Brain microvascular endothelial cell (primary cell): ENCODE data around the gene CTNND2.

Experiments
- DNase-seq: peaks from one replicate; pipeline ENCODE4 v3.0.0-alpha.2; 2020
- H3K27ac ChIP-seq: fragments of 250-450 bp; sonication (Bioruptor Pico); 2 replicates; pipeline ENCODE4 v1.5.1; 2020; ENCODE audit warnings: mild to moderate bottlenecking, moderate library complexity
- H3K27me3 ChIP-seq: fragments of 250-450 bp; sonication (Bioruptor Pico); replicated peaks from 2 replicates; pipeline ENCODE4 v1.5.1; 2020; ENCODE audit warnings: mild to moderate bottlenecking
- H3K36me3 ChIP-seq: fragments of 250-450 bp; sonication (Bioruptor Pico); replicated peaks from 2 replicates; pipeline ENCODE4 v1.5.1; 2020; ENCODE audit warnings: mild to moderate bottlenecking
- H3K4me3 ChIP-seq: 2 replicates; pipeline ENCODE4 v1.5.1; 2011; ENCODE audit warnings: low read depth, mild to moderate bottlenecking, control low read depth, low read length, moderate library complexity
- in situ Hi-C: cut with HindIII; loops from 2 replicates; pipeline ENCODE4 v1.10.0; 2017; ENCODE audit warnings: low sequenced_read_pairs, low pct_ligation_motif_present
- TF ChIP-seq, protein P1 (sequence below): IDR thresholded peaks from 2 replicates; pipeline ENCODE4 v1.5.1; 2011; ENCODE audit warnings: low read depth, mild to moderate bottlenecking, moderate library complexity, low read length, control low read depth, inconsistent platforms; ENCODE audit errors: missing control alignments

CTNND2 gene

DNA sequence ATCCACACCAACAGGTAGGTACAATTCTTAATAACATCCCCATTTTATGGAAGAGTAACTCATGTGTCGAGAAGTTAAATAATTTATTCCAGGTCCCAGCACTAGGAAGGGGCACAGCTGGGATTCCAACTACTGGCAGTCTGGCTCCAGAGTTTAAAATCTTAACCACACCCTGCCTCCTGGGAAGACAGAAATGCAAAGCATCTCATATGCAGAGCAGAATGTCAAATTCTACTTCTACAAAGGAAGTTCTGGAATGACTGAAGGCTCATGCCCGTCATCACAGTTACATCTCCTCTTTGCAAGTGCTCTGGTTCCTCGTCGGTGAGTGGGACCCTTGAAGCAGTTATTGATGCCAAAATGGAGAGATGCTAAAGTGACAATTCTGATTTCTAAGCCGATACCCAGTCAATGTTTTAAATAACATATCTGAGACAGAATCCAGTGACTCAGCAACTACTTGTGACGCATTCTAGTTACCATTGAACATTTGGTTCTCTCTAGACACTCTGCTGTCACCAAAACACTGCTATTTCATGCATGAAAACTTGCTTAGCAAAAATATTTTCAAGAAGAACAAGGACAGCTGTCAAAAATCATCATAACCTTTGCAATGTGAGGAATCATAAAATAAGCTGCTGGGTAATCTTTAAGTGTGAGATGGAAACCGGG, 412.7 kb downstream of the CTNND2 start:
- H3K27ac ChIP-seq: no peak overlapping the region
- TF ChIP-seq, protein P1, sequence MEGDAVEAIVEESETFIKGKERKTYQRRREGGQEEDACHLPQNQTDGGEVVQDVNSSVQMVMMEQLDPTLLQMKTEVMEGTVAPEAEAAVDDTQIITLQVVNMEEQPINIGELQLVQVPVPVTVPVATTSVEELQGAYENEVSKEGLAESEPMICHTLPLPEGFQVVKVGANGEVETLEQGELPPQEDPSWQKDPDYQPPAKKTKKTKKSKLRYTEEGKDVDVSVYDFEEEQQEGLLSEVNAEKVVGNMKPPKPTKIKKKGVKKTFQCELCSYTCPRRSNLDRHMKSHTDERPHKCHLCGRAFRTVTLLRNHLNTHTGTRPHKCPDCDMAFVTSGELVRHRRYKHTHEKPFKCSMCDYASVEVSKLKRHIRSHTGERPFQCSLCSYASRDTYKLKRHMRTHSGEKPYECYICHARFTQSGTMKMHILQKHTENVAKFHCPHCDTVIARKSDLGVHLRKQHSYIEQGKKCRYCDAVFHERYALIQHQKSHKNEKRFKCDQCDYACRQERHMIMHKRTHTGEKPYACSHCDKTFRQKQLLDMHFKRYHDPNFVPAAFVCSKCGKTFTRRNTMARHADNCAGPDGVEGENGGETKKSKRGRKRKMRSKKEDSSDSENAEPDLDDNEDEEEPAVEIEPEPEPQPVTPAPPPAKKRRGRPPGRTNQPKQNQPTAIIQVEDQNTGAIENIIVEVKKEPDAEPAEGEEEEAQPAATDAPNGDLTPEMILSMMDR: no peak
- no peak overlapping the region for H3K4me3 ChIP-seq
- no peaks in the 10 kb centered on the region for H3K27me3 ChIP-seq
- no peak for DNase-seq
- no peaks in the 10 kb centered on the region for H3K36me3 ChIP-seq
- in situ Hi-C loops: no loop called here

DNA sequence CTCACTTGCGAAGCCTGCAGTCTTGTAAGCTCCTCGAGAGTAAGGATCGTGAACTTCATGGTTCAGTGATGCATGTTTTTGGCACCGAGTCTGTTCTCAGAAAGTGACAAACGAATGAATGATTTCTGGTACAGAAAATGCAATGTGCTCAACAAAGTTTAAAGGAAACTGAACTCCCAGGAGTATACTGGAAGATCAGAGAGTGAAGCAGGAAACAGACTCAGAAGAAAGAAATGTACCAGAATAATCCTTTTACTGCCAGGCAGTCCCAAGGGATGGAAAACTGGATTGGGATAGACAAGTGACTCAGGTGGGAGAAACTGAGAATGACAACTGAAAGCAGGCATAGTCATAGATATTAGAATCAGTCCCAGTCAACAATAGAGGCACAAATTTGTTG, 420.6 kb downstream of the CTNND2 start:
- in situ Hi-C loops: no loop called here
- TF ChIP-seq, protein P1: no peak
- Histone ChIP-seq H3K36me3 (no peaks in the 10 kb centered on the region), H3K27ac (no peak overlapping the region), H3K27me3 (no peaks in the 10 kb centered on the region), H3K4me3 (no peak overlapping the region)
- DNase-seq: no peak

DNA sequence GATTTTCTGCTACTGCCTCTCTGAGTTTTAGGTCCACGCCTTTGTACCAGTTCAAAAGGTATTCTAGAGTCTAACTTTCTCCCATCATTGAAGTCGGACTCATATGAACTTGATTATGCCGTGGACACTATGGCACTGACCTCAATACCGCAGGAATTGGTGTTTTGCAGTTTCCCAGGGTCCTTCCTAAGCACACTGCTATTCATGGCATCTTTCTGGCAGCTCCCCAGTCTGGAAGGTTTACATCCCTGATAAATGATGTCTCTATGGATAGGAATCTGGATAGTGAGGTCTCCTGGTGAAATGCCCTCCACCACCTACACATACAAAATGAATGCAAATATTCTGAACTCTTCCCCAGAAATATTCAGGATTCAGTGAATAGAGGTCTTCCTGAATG, 422.2 kb downstream of the CTNND2 start:
- Histone ChIP-seq H3K36me3 (no peaks in the 10 kb centered on the region), H3K4me3 (no peak overlapping the region), H3K27ac (no peak overlapping the region), H3K27me3 (no peaks in the 10 kb centered on the region)
- TF ChIP-seq, protein P1: no peak
- DNase-seq: no peak
- in situ Hi-C loops: no loop called here

DNA sequence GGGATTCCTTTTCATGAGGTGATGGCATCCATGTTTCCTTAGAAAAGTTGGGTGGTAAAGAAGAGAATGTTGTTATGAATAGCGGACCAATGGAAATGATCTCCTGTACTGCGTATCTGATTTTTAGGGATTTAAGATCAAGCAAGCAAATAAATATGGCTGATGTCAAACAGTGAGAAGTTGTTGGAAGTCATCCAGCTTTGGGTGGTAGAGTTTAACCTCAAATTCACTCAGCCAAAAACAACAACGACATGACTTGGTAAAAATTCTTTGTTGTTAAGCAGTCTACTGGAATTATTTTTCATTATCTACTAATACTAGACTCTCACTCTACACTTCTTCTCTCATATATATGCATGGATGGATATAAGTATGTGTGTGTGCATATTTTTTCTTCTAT, 426.5 kb downstream of the CTNND2 start:
- TF ChIP-seq, protein P1: no peak
- Histone ChIP-seq H3K27me3 (no peaks in the 10 kb centered on the region), H3K27ac (no peak overlapping the region), H3K4me3 (no peak overlapping the region), H3K36me3 (no peaks in the 10 kb centered on the region)
- no peak for DNase-seq
- in situ Hi-C loops: no loop called here

DNA sequence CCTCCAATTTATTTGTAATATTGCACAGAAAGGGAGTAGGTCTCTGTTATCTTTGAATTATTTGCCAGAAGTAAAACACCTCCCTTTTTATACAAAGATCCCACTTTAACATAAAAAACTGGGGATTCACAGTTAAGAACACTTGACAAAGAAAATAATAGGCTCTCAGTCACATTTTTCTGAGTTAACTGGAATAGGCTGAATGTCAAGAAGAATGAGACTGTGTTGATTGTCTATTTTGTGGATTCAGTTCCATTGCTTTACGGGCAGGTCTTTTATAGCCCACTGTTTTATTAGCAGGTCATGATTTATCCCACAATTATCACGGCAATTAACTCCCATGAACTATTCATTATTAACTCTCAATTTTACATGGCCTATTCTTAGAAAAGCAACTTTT, 427.4 kb downstream of the CTNND2 start:
- H3K27me3 ChIP-seq: no peaks in the 10 kb centered on the region
- no peak overlapping the region for H3K27ac ChIP-seq
- H3K36me3 ChIP-seq: no peaks in the 10 kb centered on the region
- in situ Hi-C loops: no loop called here
- TF ChIP-seq, protein P1: no peak
- H3K4me3 ChIP-seq: no peak overlapping the region
- DNase-seq: no peak

DNA sequence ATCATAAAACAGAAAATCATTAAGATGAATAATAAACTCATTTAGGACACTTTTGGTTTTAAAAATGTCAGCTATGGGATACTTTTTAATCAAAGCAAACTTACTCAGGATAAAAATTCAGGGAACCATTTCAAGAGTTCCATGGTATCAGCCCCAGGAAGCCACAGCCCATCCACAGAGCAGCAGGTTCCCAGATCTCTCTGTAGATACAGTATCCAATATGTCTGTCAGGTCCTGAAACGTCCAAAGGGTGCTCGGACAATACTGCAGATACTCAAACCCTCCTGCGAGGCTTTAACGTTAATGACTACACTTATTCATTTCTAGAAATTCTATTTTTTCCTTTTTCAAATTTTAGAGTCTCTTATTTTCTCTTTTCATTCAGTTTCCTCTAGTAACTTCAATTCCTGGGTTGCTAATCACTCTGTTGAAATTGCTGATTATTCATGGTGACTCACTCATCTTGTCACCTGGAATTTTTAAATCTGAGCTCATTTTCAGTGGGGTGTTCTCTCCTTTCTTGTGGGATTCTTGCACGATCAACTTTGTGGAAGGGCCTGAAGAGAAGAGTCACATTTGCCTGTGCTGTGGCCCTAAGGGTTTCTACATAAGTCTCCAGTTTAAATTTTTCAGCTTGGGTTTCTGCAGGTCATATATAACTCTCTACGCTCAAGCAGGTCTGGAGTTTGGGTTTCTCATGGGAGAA, 435.8 kb downstream of the CTNND2 start:
- Histone ChIP-seq H3K27me3 (no peaks in the 10 kb centered on the region), H3K36me3 (no peaks in the 10 kb centered on the region), H3K27ac (no peak overlapping the region), H3K4me3 (no peak overlapping the region)
- no peak for DNase-seq
- TF ChIP-seq, protein P1: no peak
- in situ Hi-C loops: no loop called here
